ENCODE measurements around the gene NATD1. TPM values are rescaled to one million over a fixed set of nuclear protein-coding genes. Genes with fewer than 3 reads are reported as not detected.

The NATD1 gene
- total and polyA plus RNA-seq, 4 donors, result 1.4 to 24.5 (median 2.9) TPM

DNA sequence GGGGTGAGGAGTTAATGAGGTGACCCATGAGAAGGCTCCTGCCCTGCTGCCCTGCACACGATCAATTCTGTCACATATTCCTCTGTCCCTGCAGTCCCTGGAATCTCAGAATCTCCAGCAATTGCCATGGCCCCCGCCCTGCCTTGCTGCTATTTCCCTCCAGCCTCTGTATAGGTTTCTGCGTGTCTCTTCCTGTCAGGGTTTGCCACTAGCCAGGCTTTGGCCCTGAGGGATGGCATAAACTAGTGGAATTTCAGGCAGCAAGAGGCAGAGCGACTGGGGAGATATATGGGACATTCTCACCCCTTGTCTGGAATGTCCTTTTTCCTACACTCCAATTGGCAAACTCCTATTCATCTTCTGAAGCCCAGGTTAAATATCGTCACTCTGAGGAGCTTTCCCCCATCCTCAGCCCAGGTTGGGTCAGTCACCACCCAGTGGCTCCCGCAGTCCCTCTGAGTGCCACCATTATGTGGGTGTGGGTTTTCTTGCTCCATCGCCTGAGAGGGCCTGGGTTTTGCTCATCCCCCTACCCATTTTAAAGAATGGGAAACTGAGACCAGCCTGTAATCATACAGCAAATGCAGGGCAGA, 15.5 kb upstream of the NATD1 start:
- H3K4me3 ChIP-seq (ENCODE audit: low read depth in 1 of 3, low read length in 3 of 3), result no peak overlapping the region

DNA sequence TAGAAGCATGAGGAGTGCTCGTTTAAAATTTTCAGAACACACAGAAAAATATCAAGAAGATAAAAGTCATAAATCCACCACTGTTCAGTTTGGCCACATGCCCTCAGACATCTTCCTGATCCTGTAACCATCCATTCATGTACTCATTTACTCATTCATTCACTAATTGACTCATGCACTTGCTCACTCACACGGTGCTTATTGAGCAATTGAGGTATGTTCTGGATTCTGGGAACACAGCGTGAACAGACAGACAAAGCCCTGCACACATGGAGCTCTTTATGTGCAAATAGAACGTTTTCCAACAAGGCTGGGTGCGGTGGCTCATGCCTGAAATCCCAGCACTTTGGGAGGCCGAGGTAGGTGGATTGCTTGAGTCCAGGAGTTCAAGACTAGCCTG, 10.2 kb upstream of the NATD1 start:
- TF ChIP-seq SP1 (IDR thresholded peaks at IDR 0.05) (no peak), RXRA (IDR thresholded peaks at IDR 0.05) (no peak), YY1 (IDR thresholded peaks at IDR 0.05) (no peak)
- Histone ChIP-seq H3K27me3 (ENCODE audit: control insufficient read depth in 4 of 4, insufficient read depth in 4 of 4, low read length in 3 of 4) (no peaks in the 10 kb centered on the region), H3K36me3 (ENCODE audit: control insufficient read depth in 4 of 4, insufficient read depth in 3 of 4, low read depth in 1 of 4, low read length in 3 of 4) (no peaks in the 10 kb centered on the region), H3K4me3 (ENCODE audit: low read depth in 1 of 3, low read length in 3 of 3) (no peak overlapping the region), H3K9ac (ENCODE audit: low read depth in 1 of 2, low read length in 2 of 2) (no peak overlapping the region), H3K27ac (ENCODE audit: low read depth in 1 of 2, low read length in 2 of 2) (no peak overlapping the region), H3K9me3 (ENCODE audit: control insufficient read depth in 4 of 4, low read length in 3 of 4) (no peaks in the 10 kb centered on the region), H3K4me1 (ENCODE audit: control insufficient read depth in 4 of 4, insufficient read depth in 4 of 4, low read length in 3 of 4) (no peaks in the 10 kb centered on the region)
- no peak for DNase-seq (ENCODE audit: low spot score)
- WGBS, result 69% methylated on average over 6 of the region's 6 CpGs

More for the DNA sequence above, 15.5 kb upstream of the NATD1 start:
- TF ChIP-seq NR2F2 (IDR thresholded peaks at IDR 0.05) (no peak), CTCF (IDR thresholded peaks at IDR 0.05; ENCODE audit: low read depth, low read length, missing input control) (no peak), TAF1 (conservative IDR thresholded peaks at IDR 0.05) (no peak)
- H3K27ac ChIP-seq (ENCODE audit: low read depth in 1 of 2, low read length in 2 of 2), result no peak overlapping the region
- no peak overlapping the region for H3K9ac ChIP-seq (ENCODE audit: low read depth in 1 of 2, low read length in 2 of 2)
- no peaks in the 10 kb centered on the region for H3K36me3 ChIP-seq (ENCODE audit: control insufficient read depth in 4 of 4, insufficient read depth in 3 of 4, low read depth in 1 of 4, low read length in 3 of 4)
- WGBS, result 77% methylated on average over 7 of the region's 7 CpGs
- no peaks in the 10 kb centered on the region for H3K9me3 ChIP-seq (ENCODE audit: control insufficient read depth in 4 of 4, low read length in 3 of 4)
- H3K4me1 ChIP-seq (ENCODE audit: control insufficient read depth in 4 of 4, insufficient read depth in 4 of 4, low read length in 3 of 4), result no peaks in the 10 kb centered on the region
- DNase-seq (ENCODE audit: low spot score), result no peak
- no peaks in the 10 kb centered on the region for H3K27me3 ChIP-seq (ENCODE audit: control insufficient read depth in 4 of 4, insufficient read depth in 4 of 4, low read length in 3 of 4)

DNA sequence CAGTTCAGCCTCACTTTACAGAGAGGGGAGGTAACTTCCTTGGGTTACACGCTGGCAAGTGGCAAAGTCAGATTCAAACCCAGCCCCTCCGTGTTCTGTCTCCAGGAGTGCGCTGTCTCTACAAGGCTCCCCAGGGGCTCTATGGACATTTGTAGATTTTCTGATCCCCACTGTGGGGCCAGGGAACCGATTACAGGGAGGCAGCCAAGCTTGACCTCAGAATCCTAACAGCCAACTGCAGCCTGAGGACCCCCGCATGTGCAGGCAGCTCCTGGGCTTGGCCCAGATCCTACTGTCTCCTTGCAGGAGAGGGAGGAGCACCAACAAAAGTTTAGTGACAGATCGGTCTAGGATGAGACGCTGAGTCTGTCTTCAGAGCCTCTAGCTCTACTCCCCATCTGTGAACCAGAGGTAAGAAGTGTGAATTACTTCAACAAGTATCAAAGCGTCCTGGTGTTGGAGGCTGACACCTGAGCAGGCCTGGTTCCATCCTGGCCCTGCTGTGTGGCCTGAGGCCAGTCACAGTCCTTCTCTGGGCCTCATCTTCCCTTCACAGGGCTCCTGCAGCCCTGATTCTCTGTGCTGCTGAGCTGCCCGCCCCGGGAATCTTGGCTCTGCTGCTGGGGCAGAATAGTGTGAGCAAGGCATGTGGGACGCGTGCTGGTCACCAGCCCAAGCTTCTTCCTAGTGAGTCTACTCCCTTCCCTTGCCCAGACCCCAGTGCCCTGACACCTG, 9.2 kb upstream of the NATD1 start:
- no peak for DNase-seq (ENCODE audit: low spot score)
- WGBS, result 85% methylated on average over 12 of the region's 12 CpGs
- Histone ChIP-seq H3K4me3 (ENCODE audit: low read depth in 1 of 3, low read length in 3 of 3) (no peak overlapping the region), H3K36me3 (ENCODE audit: control insufficient read depth in 4 of 4, insufficient read depth in 3 of 4, low read depth in 1 of 4, low read length in 3 of 4) (no peaks in the 10 kb centered on the region), H3K9me3 (ENCODE audit: control insufficient read depth in 4 of 4, low read length in 3 of 4) (no peaks in the 10 kb centered on the region), H3K9ac (ENCODE audit: low read depth in 1 of 2, low read length in 2 of 2) (no peak overlapping the region), H3K4me1 (ENCODE audit: control insufficient read depth in 4 of 4, insufficient read depth in 4 of 4, low read length in 3 of 4) (no peaks in the 10 kb centered on the region), H3K27ac (ENCODE audit: low read depth in 1 of 2, low read length in 2 of 2) (no peak overlapping the region), H3K27me3 (ENCODE audit: control insufficient read depth in 4 of 4, insufficient read depth in 4 of 4, low read length in 3 of 4) (no peaks in the 10 kb centered on the region)
- TF ChIP-seq, protein P1, sequence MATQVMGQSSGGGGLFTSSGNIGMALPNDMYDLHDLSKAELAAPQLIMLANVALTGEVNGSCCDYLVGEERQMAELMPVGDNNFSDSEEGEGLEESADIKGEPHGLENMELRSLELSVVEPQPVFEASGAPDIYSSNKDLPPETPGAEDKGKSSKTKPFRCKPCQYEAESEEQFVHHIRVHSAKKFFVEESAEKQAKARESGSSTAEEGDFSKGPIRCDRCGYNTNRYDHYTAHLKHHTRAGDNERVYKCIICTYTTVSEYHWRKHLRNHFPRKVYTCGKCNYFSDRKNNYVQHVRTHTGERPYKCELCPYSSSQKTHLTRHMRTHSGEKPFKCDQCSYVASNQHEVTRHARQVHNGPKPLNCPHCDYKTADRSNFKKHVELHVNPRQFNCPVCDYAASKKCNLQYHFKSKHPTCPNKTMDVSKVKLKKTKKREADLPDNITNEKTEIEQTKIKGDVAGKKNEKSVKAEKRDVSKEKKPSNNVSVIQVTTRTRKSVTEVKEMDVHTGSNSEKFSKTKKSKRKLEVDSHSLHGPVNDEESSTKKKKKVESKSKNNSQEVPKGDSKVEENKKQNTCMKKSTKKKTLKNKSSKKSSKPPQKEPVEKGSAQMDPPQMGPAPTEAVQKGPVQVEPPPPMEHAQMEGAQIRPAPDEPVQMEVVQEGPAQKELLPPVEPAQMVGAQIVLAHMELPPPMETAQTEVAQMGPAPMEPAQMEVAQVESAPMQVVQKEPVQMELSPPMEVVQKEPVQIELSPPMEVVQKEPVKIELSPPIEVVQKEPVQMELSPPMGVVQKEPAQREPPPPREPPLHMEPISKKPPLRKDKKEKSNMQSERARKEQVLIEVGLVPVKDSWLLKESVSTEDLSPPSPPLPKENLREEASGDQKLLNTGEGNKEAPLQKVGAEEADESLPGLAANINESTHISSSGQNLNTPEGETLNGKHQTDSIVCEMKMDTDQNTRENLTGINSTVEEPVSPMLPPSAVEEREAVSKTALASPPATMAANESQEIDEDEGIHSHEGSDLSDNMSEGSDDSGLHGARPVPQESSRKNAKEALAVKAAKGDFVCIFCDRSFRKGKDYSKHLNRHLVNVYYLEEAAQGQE (IDR thresholded peaks at IDR 0.05), result no peak
- TF ChIP-seq RXRA (IDR thresholded peaks at IDR 0.05), result no peak
- no peak for TF ChIP-seq ATF3 (IDR thresholded peaks at IDR 0.05)
- TF ChIP-seq, protein P2, sequence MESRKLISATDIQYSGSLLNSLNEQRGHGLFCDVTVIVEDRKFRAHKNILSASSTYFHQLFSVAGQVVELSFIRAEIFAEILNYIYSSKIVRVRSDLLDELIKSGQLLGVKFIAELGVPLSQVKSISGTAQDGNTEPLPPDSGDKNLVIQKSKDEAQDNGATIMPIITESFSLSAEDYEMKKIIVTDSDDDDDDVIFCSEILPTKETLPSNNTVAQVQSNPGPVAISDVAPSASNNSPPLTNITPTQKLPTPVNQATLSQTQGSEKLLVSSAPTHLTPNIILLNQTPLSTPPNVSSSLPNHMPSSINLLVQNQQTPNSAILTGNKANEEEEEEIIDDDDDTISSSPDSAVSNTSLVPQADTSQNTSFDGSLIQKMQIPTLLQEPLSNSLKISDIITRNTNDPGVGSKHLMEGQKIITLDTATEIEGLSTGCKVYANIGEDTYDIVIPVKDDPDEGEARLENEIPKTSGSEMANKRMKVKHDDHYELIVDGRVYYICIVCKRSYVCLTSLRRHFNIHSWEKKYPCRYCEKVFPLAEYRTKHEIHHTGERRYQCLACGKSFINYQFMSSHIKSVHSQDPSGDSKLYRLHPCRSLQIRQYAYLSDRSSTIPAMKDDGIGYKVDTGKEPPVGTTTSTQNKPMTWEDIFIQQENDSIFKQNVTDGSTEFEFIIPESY (IDR thresholded peaks at IDR 0.05), result no peak
- TF ChIP-seq YY1 (IDR thresholded peaks at IDR 0.05), result no peak
- no peak for TF ChIP-seq JUND (IDR thresholded peaks at IDR 0.05)
- no peak for TF ChIP-seq HNF4G (IDR thresholded peaks at IDR 0.05)
- TF ChIP-seq SP1 (IDR thresholded peaks at IDR 0.05), result no peak
- TF ChIP-seq GABPA (IDR thresholded peaks at IDR 0.05 in 1 of 2, conservative IDR thresholded peaks at IDR 0.05 in 1 of 2), result no peak
- TF ChIP-seq HNF4A (conservative IDR thresholded peaks at IDR 0.05), result no peak
- no peak for TF ChIP-seq MAX (IDR thresholded peaks at IDR 0.05)
- TF ChIP-seq FOXA1 (IDR thresholded peaks at IDR 0.05), result no peak
- no peak for TF ChIP-seq TAF1 (conservative IDR thresholded peaks at IDR 0.05)
- no peak for TF ChIP-seq CTCF (IDR thresholded peaks at IDR 0.05; ENCODE audit: low read depth, low read length, missing input control)
- TF ChIP-seq NR2F2 (IDR thresholded peaks at IDR 0.05), result no peak

Measured in liver (tissue), 9 donors.